Activated naive CD8-positive, alpha-beta T cell treated with anti-CD3 and anti-CD28 coated beads, Interleukin-2, amount 10 ng/mL, durations not matched to agents 7 days and 5 days (primary cell): ENCODE measurements around the gene KAZN. TPM values are rescaled to one million over a fixed set of nuclear protein-coding genes. Genes with fewer than 3 reads are reported as not detected.

Experiments
- ATAC-seq: fragments of 150-1000 bp; cut with Tn5 transposase; one replicate; pipeline ENCODE4 v1.10.0; 2021; ENCODE audit warnings: low read depth, moderate library complexity
- POLR2A ChIA-PET: fragments of 350-600 bp; sonication (Branson Sonifier 250); formaldehyde crosslinking; loops from one replicate; lab custom pipeline; 2021; ENCODE audit warnings: antibody characterized with exemption; lab: Charles Lee
- DNase-seq: peaks from one replicate; pipeline ENCODE4 v3.0.0; 2021
- H3K27ac Mint-ChIP-seq: one replicate; pipeline ENCODE4 v1.8.0; 2022; ENCODE audit warnings: mild to moderate bottlenecking, mixed read lengths
- H3K27me3 Mint-ChIP-seq: one replicate; pipeline ENCODE4 v1.8.0; 2022; ENCODE audit warnings: mild to moderate bottlenecking, moderate library complexity, mixed read lengths
- H3K36me3 Mint-ChIP-seq: one replicate; pipeline ENCODE4 v1.8.0; 2021; ENCODE audit warnings: mild to moderate bottlenecking, mixed read lengths
- H3K4me1 Mint-ChIP-seq: one replicate; pipeline ENCODE4 v1.8.0; 2021; ENCODE audit warnings: mixed read lengths
- H3K4me3 Mint-ChIP-seq: one replicate; pipeline ENCODE4 v1.8.0; 2022; ENCODE audit warnings: mild to moderate bottlenecking, moderate library complexity, mixed read lengths
- H3K9me3 Mint-ChIP-seq: one replicate; pipeline ENCODE4 v1.8.0; 2021; ENCODE audit warnings: mixed read lengths
- total RNA-seq, 2 experiments: library from RNA; stranded (reverse); gene quantifications; one replicate each; pipeline ENCODE4 v1.2.3, GENCODE V29; 2021

The KAZN gene
- total RNA-seq, 2 experiments from 2014 or later = 0.91 to 1.4 TPM

- DNase-seq (no peak), ATAC-seq (no peak)
- Mint-ChIP-seq H3K4me1 (no peaks in the 10 kb centered on the region), H3K36me3 (no peaks in the 10 kb centered on the region), H3K4me3 (no peak overlapping the region), H3K27me3 (peaks cover 3% of the 10 kb centered on the region), H3K27ac (no peak overlapping the region), H3K9me3 (no peaks in the 10 kb centered on the region)
- POLR2A ChIA-PET = no interaction called here
These were observed 255.0 kb downstream of the KAZN start for GRCh38 chr1:14853518-14853917.

GRCh38 chr1:14855268-14855667 lies 256.8 kb downstream of the KAZN start:
- H3K27ac Mint-ChIP-seq = no peak overlapping the region
- DNase-seq = no peak
- no peaks in the 10 kb centered on the region for H3K36me3 Mint-ChIP-seq
- peaks cover 3% of the 10 kb centered on the region for H3K27me3 Mint-ChIP-seq
- no peaks in the 10 kb centered on the region for H3K4me1 Mint-ChIP-seq
- H3K4me3 Mint-ChIP-seq = no peak overlapping the region
- H3K9me3 Mint-ChIP-seq = no peaks in the 10 kb centered on the region
- POLR2A ChIA-PET = no interaction called here
- ATAC-seq = no peak

DNA sequence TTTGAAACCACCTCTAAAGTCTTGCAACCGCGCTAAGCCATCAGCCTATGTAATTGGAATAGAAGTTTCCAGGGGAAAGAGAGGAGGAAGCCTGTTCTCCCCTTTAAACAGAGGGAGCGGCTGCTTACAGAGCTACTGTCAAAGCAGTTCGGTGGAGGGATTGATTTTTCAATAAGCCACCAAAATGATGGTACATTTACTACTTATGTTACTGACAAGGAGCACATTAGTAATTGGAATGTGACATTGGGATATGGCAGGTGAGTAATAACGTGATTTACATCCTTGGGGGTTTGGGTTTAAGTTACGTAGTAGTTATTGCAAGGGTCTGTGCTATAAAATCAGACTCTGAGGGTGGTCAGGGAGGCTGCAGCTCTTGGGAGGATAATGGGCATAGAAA lies 257.3 kb downstream of the KAZN start:
- Mint-ChIP-seq H3K4me1 (no peaks in the 10 kb centered on the region), H3K27ac (no peak overlapping the region), H3K4me3 (no peak overlapping the region), H3K9me3 (no peaks in the 10 kb centered on the region), H3K36me3 (no peaks in the 10 kb centered on the region), H3K27me3 (peaks cover 3% of the 10 kb centered on the region)
- POLR2A ChIA-PET = no interaction called here
- no peak for ATAC-seq
- DNase-seq = no peak

DNA sequence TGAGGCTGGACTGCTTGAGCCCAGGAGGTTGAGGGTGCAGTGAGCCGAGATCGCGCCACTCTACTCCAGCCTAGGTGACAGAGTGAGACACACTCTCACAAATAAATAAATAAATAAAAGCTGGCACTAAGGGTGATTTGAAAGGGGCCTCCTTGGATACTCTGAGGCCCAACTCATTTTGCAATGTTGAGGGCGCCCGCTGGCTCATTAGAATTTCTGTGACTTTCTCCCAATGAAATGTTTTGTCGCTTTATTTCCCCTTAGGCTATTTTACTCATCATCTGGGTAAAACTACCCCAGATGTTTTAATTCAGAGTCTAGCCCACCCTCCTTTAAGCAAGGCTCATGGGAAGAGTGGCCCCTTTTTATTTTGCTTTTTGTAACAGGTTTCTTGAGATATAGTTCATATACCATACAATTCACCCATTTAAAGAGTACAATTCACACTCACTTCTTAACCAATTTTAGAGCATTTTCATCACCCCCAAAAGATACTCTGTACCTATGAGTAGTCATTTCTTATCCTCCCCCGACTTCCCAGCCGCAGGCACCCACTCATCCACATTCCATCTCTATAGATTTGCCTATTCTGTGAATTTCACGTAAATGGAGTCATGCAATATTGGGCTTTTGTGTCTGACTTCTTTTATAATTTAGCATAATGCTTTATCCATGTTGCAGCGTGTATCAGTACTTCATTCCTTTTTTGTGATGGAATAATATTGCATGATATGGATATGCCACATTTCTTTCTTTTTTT lies 259.1 kb downstream of the KAZN start:
- no peaks in the 10 kb centered on the region for H3K9me3 Mint-ChIP-seq
- peaks cover 3% of the 10 kb centered on the region for H3K27me3 Mint-ChIP-seq
- H3K4me3 Mint-ChIP-seq = no peak overlapping the region
- no peaks in the 10 kb centered on the region for H3K36me3 Mint-ChIP-seq
- DNase-seq (no peak), ATAC-seq (no peak)
- H3K27ac Mint-ChIP-seq = no peak overlapping the region
- no peaks in the 10 kb centered on the region for H3K4me1 Mint-ChIP-seq
- POLR2A ChIA-PET = no interaction called here

- DNase-seq (no peak), ATAC-seq (no peak)
- Mint-ChIP-seq H3K36me3 (no peaks in the 10 kb centered on the region), H3K9me3 (no peaks in the 10 kb centered on the region), H3K27me3 (no peaks in the 10 kb centered on the region), H3K4me1 (no peaks in the 10 kb centered on the region), H3K27ac (no peak overlapping the region), H3K4me3 (no peak overlapping the region)
- POLR2A ChIA-PET = no interaction called here
These were observed 263.8 kb downstream of the KAZN start for GRCh38 chr1:14862114-14862771.

- DNase-seq = no peak
- Mint-ChIP-seq H3K27me3 (no peaks in the 10 kb centered on the region), H3K9me3 (no peaks in the 10 kb centered on the region), H3K4me1 (no peaks in the 10 kb centered on the region), H3K36me3 (no peaks in the 10 kb centered on the region), H3K27ac (no peak overlapping the region), H3K4me3 (no peak overlapping the region)
- no peak for ATAC-seq
- POLR2A ChIA-PET = no interaction called here
These were observed 266.6 kb downstream of the KAZN start for GRCh38 chr1:14865106-14865505.

GRCh38 chr1:14866911-14867612 lies 268.6 kb downstream of the KAZN start:
- Mint-ChIP-seq H3K9me3 (no peaks in the 10 kb centered on the region), H3K4me1 (no peaks in the 10 kb centered on the region), H3K4me3 (no peak overlapping the region), H3K27me3 (peaks cover 3% of the 10 kb centered on the region), H3K27ac (no peak overlapping the region), H3K36me3 (no peaks in the 10 kb centered on the region)
- POLR2A ChIA-PET = no interaction called here
- DNase-seq = no peak
- ATAC-seq = no peak

DNA sequence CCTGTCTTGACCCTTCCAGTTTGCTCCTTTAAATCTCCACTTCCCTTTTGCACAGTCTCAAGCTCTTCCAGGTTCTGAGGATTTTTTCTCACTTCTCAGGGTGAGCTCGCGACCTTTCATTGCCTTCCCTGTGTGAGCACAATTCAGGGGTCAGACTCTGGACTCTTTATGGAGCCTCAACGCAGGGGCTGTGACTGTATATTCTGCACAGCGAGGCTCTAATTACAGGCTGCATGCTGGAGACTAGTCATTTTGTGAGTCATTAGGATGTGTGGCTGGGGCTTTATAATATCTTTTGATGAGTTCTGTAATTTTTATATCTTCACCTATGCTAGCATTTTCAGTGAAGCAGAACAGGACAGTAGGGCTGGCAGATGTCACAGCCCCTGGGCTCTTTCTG lies 270.7 kb downstream of the KAZN start:
- no peak for ATAC-seq
- Mint-ChIP-seq H3K27me3 (peaks cover 3% of the 10 kb centered on the region), H3K9me3 (no peaks in the 10 kb centered on the region), H3K4me1 (no peaks in the 10 kb centered on the region), H3K4me3 (no peak overlapping the region), H3K36me3 (no peaks in the 10 kb centered on the region), H3K27ac (no peak overlapping the region)
- POLR2A ChIA-PET = no interaction called here
- DNase-seq = no peak

GRCh38 chr1:14871218-14871970 lies 272.9 kb downstream of the KAZN start:
- DNase-seq (no peak), ATAC-seq (no peak)
- H3K36me3 Mint-ChIP-seq = no peaks in the 10 kb centered on the region
- H3K27ac Mint-ChIP-seq = no peak overlapping the region
- POLR2A ChIA-PET = no interaction called here
- no peaks in the 10 kb centered on the region for H3K4me1 Mint-ChIP-seq
- no peaks in the 10 kb centered on the region for H3K9me3 Mint-ChIP-seq
- no peak overlapping the region for H3K4me3 Mint-ChIP-seq
- H3K27me3 Mint-ChIP-seq = peaks cover 5% of the 10 kb centered on the region

DNA sequence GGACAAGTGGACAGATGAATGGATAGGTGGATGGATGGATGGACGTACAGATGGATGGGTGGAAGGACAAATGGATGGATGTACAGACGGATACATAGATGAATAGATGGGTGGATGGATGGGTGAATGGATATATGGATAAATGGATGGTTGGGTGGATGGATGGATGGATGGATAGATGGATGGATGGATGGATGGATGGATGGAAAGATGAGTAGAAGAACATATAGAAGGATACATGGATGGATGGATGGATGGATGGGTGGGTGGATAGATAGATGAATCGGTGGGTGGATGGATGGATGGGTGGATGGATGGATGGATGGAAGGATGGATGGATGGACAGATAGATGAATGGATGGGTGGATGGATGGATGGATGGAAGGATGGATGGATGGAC lies 274.3 kb downstream of the KAZN start:
- Mint-ChIP-seq H3K4me3 (no peak overlapping the region), H3K9me3 (no peaks in the 10 kb centered on the region), H3K27ac (no peak overlapping the region), H3K36me3 (no peaks in the 10 kb centered on the region), H3K4me1 (no peaks in the 10 kb centered on the region), H3K27me3 (peaks cover 5% of the 10 kb centered on the region)
- ATAC-seq = no peak
- POLR2A ChIA-PET = no interaction called here
- DNase-seq = no peak

DNA sequence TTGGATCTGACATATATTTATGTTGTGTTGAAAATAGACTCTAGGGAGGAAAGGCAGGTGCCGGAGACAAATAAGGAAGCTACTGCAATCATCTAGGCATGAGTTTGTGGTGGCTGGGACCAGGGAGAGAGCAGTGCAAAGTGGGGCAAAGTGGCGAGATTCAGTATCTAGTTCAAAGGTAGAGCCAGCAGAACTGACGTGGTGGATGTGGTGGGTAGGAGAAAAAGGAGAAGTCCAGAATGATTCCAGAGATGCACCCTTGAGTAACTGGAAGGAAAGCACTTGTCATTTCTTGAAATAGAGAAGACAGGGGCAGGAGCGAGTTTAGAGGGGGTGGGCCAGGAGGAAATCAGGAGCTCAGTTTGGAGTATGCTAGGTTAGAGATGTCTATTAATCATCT lies 275.2 kb downstream of the KAZN start:
- Mint-ChIP-seq H3K27ac (no peak overlapping the region), H3K36me3 (no peaks in the 10 kb centered on the region), H3K4me1 (no peaks in the 10 kb centered on the region), H3K9me3 (no peaks in the 10 kb centered on the region), H3K27me3 (peaks cover 5% of the 10 kb centered on the region), H3K4me3 (no peak overlapping the region)
- POLR2A ChIA-PET = no interaction called here
- ATAC-seq = no peak
- no peak for DNase-seq

DNA sequence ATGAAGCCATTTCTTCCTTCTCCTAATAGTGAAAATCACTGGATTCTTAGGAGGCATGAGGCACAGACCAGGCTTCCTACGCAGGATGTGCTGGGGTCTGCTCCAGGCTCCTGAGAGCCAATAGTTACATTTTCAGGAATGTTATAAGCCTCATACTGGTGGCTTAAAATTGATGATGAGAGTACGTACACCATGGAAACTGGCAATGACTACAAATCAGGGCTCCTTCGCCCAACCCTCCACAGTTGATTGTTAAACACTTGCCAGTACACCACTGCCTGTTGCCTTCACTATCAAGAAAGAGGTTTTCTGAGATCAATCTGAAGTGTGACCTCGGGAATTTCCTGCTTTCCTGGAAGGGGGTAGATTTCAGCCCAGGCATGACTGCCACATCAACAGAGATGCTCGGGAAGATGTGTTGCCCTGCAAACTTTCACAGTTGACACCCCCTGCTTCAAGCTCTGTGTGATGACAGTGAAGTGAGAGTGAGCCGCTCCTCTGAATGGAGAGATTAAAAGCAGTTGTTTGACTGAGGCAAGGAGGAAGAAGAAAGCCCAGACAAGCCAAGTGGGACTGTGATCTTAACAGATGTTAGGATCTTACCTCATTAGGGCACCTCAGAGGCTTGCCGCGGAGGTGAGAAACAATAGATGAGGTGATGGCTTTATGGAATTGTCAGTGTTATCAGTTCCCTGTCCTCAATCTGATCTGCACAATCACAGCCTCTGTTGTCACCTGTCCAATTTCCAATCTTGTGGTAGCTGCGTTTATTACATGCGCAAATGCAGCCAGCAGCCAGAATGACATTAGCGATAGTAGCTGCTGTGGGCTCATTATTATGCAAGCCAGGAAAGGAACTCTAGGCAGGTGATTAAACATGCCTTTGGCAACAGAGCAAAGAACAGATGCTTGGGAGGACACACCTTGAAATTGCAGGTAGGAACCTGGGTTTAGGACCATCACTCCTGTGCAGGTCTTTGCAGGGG lies 277.3 kb downstream of the KAZN start:
- H3K4me3 Mint-ChIP-seq = no peak overlapping the region
- POLR2A ChIA-PET = no interaction called here
- no peaks in the 10 kb centered on the region for H3K9me3 Mint-ChIP-seq

More for the DNA sequence above, 277.3 kb downstream of the KAZN start:
- peaks cover 5% of the 10 kb centered on the region for H3K27me3 Mint-ChIP-seq
- DNase-seq (no peak), ATAC-seq (no peak)
- no peaks in the 10 kb centered on the region for H3K36me3 Mint-ChIP-seq
- H3K27ac Mint-ChIP-seq = no peak overlapping the region
- H3K4me1 Mint-ChIP-seq = no peaks in the 10 kb centered on the region
